Motor neuron (in vitro differentiated cells): ENCODE results near the gene PAM. TPM values are rescaled to one million over a fixed set of nuclear protein-coding genes. Genes with fewer than 3 reads are reported as not detected.
"Not testable (repeated sequence)": the region's sequence is repeated elsewhere in the genome, so short reads cannot be mapped to it uniquely, and the experiment has no call there.

Source experiments
- ATAC-seq, 8 experiments: fragments of 200-7000 bp; cut with Tn5 transposase; replicated peaks in 6 of 8; 2 replicates each; pipeline ENCODE4 v1.8.0; 2021; ENCODE audit warnings: mild to moderate bottlenecking in 8 of 8, moderate library complexity in 8 of 8
- H3K27ac ChIP-seq, 2 donors: fragments of 250-450 bp; sonication (Bioruptor Pico); 2 replicates each; pipeline ENCODE4 v1.9.0; 2021; ENCODE audit warnings: antibody characterized with exemption in 2 of 2, mild to moderate bottlenecking in 2 of 2, moderate library complexity in 1 of 2
- H3K4me1 ChIP-seq, 2 donors: fragments of 250-450 bp; sonication (Bioruptor Pico); replicated peaks in 1 of 2; 2 replicates each; pipeline ENCODE4 v1.6.1; 2021; ENCODE audit warnings: antibody characterized with exemption in 2 of 2, mild to moderate bottlenecking in 2 of 2, moderate library complexity in 1 of 2
- H3K4me3 ChIP-seq, 5 donors: fragments of 250-450 bp; sonication (Bioruptor Pico); 2 replicates each; pipeline ENCODE4 v1.9.0; 2021; ENCODE audit warnings: antibody characterized with exemption in 5 of 5, mild to moderate bottlenecking in 5 of 5, moderate library complexity in 4 of 5
- WGBS, 10 experiments: fragments of 450-650 bp; shearing (Covaris generic); methylation state at CpG; one replicate each; pipeline ENCODE4 v1.0.0; 2022; 5-methylcytosine and 5-hydroxymethylcytosine counted together
- in situ Hi-C, 9 experiments: fragments of 400-800 bp; cut with MboI; loops; one replicate each; pipeline ENCODE4 v1.15.0; 2021; ENCODE audit warnings: low sequenced_read_pairs in 9 of 9, low pct_unique_long_range_greater_than_20kb in 2 of 9; ENCODE audit not compliant: unreplicated experiment in 9 of 9
- total RNA-seq, 8 experiments: library from RNA; unstranded; fragments of 300-600 nt; gene quantifications; 2 replicates each; pipeline versions ENCODE4 v1.2.3 to v1.2.4, GENCODE V29; 2022

The PAM gene
- total RNA-seq, 8 experiments from 2014 or later: 49.0 to 439 (median 74.4) TPM

- Histone ChIP-seq H3K4me3 (no peak overlapping the region), H3K27ac (no peak overlapping the region)
Measured at GRCh38 chr5:102971676-102972293, 216.7 kb downstream of the PAM start.

DNA sequence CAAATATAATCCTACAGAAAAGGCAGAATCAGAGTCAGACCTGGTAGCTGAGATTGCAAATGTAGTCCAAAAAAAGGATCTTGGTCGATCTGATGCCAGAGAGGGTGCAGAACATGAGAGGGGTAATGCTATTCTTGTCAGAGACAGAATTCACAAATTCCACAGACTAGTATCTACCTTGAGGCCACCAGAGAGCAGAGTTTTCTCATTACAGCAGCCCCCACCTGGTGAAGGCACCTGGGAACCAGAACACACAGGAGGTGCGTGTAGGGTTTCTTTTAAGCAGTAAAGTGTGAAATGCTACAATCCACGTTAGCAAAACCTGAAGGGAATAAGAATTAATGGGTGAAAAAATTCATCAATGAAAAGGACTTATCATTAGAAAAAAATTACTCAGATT lies 219.1 kb downstream of the PAM start:
- Histone ChIP-seq H3K4me1 (peaks cover 0 to 4% of the 10 kb centered on the region in 2 donors), H3K27ac (no peak overlapping the region), H3K4me3 (no peak overlapping the region)
- in situ Hi-C loops: no loop called here
- WGBS, 10 experiments: 79 to 100% (median 92%) methylated on average over 2 to 3 of the region's 3 CpGs; no CpG with 5 or more reads in 2 of the 10 experiments
- no peak for ATAC-seq

More at GRCh38 chr5:102971676-102972293, 216.7 kb downstream of the PAM start:
- WGBS, 10 experiments: 27 to 83% (median 67%) methylated on average over 1 of the region's 1 CpG; no CpG with 5 or more reads in 5 of the 10 experiments
- in situ Hi-C loops: no loop called here
- peak in 5 of 8 experiments; percentile 52 to 83 (median 61) for ATAC-seq
- H3K4me1 ChIP-seq: peaks cover 0 to 4% of the 10 kb centered on the region in 2 donors

DNA sequence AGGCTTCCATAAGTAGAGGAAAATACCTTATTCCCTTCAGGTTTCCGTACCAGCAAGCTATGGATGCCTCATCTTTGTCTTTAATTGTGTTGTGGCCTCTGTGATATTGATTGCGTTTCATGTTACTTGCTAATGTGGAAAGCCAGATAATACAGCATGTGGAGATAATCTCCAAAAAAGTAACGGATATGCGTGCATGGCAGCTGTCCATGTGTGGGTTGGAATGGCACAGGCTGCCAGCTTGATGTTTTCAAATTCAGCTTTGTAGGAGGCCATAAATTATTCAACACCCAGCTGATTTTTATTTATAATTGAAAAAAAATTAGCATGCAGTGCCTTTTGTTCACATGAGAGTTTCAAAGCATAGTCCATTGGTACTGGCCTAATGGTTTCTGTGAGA lies 219.9 kb downstream of the PAM start:
- Histone ChIP-seq H3K4me3 (no peak overlapping the region), H3K27ac (no peak overlapping the region), H3K4me1 (peaks cover 0 to 4% of the 10 kb centered on the region in 2 donors)
- 0 to 100% (median 80%) methylated on average over 1 to 4 of the region's 4 CpGs; no CpG with 5 or more reads in 1 of the 10 experiments for WGBS, 10 experiments
- in situ Hi-C loops: no loop called here
- ATAC-seq: peak in 1 of 8 experiments; percentile 53

DNA sequence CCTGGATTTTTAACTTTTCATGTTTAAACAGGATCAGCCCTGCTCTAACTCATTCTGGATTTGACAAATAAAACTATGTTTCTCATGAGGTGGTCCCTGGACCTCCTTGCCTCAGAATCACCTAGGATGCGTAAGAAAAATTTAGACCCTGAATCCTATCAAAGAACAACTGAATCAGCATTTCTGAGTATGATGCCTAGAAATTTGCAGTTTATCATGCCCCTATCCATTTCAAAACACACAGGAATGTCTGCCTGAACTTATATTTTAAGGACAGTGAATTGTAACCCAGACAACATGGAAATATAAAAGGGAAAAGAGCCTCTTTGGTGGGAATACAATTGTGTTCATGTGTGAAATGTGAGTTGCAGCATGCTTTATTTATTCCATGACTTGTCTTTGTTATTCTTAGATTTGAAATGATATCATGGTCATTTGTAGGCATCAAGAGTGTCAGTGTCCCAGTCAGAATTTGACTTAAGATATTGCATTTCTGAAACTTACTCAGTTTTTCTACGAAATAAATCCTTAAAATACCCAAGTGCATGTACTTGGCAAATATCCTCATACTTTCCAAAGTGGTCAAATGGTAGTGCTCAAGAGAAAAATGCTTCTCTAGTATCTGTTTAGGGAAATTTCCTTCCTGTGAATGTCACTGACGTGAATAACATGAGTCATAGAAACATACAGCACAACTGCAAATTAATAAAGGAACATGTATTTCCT lies 220.5 kb downstream of the PAM start:
- no peak overlapping the region for H3K4me3 ChIP-seq
- H3K4me1 ChIP-seq: peaks cover 0 to 4% of the 10 kb centered on the region in 2 donors
- ATAC-seq: peak in 1 of 8 experiments; percentile 12
- 38 to 100% (median 94%) methylated on average over 1 to 3 of the region's 3 CpGs for WGBS, 10 experiments
- in situ Hi-C loops: no loop called here
- no peak overlapping the region for H3K27ac ChIP-seq

DNA sequence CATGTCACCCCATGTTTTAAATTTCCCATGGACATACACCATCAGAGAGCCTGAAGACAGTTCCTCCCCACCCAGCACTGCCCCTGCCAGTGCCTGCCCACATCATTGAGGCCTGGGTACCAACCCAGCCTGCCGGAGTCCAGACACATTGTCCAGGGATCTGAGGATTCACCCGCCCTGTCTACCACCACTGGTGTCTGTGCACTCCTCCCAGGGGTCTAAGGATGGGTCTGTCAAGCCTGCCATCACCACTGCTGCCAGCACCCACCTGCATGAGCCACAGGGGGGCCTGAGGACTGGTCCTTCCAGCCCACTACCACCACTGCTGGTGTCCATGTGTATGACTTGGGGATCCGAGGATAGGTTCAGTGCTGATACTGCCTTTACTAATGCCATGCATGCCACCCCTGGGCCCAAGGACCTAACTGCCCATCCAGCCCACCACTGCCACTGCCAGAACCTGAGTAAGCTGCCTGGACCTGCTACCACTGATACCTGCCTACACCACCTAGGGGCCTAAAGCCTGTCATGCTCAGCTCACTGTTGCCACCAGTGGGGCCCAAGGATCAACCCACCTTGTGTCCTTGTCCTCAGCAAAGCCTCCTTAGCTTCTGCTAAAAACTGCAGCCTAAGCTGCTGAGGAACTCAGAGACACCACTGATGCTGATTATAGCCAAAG lies 227.0 kb downstream of the PAM start:
- Histone ChIP-seq H3K4me3 (no peak overlapping the region), H3K27ac (no peak overlapping the region), H3K4me1 (no peaks in the 10 kb centered on the region)
- 100% methylated on average over 1 of the region's 3 CpGs; no CpG with 5 or more reads in 7 of the 10 experiments for WGBS, 10 experiments
- in situ Hi-C loops: no loop called here
- ATAC-seq: no peak

DNA sequence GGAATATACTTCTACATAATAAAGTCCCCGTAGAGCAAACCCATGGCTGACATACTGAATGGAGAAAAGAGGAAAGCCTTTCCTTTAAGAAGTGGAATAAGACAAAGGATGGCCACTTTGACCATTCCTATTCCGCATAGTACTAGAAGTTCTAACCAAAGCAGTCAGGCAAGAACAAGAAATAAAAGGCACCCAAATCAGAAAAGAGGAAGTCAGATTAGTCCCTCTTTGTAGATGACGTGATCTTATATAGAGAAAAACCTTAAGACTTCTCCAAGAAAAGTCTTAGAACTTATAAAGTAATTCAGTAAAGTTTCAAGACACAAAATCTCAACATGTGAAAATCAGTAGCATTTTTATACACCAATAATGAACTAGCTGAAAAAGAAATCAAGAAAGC lies 231.0 kb downstream of the PAM start:
- no peak for ATAC-seq
- Histone ChIP-seq H3K4me1 (no peaks in the 10 kb centered on the region), H3K27ac (no peak overlapping the region), H3K4me3 (no peak overlapping the region)
- WGBS, 10 experiments: 80 to 100% (median 93%) methylated on average over 1 to 3 of the region's 3 CpGs
- in situ Hi-C loops: no loop called here

- H3K27ac ChIP-seq: no peak overlapping the region
- no peak for ATAC-seq
Measured at GRCh38 chr5:102988459-102988858, 233.4 kb downstream of the PAM start.

GRCh38 chr5:102991802-102992201 lies 236.7 kb downstream of the PAM start:
- Histone ChIP-seq H3K4me1 (peaks cover 4 to 7% of the 10 kb centered on the region in 2 donors), H3K27ac (no peak overlapping the region), H3K4me3 (no peak overlapping the region)
- in situ Hi-C loops: no loop called here
- ATAC-seq: peak in 1 of 8 experiments; percentile 27

More at GRCh38 chr5:102988459-102988858, 233.4 kb downstream of the PAM start:
- Histone ChIP-seq H3K4me1 (no peaks in the 10 kb centered on the region), H3K4me3 (no peak overlapping the region)
- in situ Hi-C loops: no loop called here
- 79 to 100% (median 95%) methylated on average over 2 to 3 of the region's 3 CpGs for WGBS, 10 experiments

GRCh38 chr5:102996011-102996575 lies 241.0 kb downstream of the PAM start:
- in situ Hi-C loops: no loop called here
- WGBS, 10 experiments: 0 to 100% (median 60%) methylated on average over 1 of the region's 1 CpG; no CpG with 5 or more reads in 3 of the 10 experiments
- Histone ChIP-seq H3K27ac (no peak overlapping the region), H3K4me3 (no peak overlapping the region), H3K4me1 (peaks cover 4 to 7% of the 10 kb centered on the region in 2 donors)
- ATAC-seq: peak in 5 of 8 experiments; percentile 16 to 91 (median 38)

- no peak overlapping the region for H3K27ac ChIP-seq
- in situ Hi-C loops: no loop called here
- peaks cover 4 to 7% of the 10 kb centered on the region in 2 donors for H3K4me1 ChIP-seq
- ATAC-seq: peak in 1 of 8 experiments; percentile 22
- H3K4me3 ChIP-seq: no peak overlapping the region
- 0 to 100% (median 74%) methylated on average over 1 to 2 of the region's 2 CpGs; no CpG with 5 or more reads in 3 of the 10 experiments for WGBS, 10 experiments
Measured at GRCh38 chr5:102998224-102998623, 243.1 kb downstream of the PAM start.

DNA sequence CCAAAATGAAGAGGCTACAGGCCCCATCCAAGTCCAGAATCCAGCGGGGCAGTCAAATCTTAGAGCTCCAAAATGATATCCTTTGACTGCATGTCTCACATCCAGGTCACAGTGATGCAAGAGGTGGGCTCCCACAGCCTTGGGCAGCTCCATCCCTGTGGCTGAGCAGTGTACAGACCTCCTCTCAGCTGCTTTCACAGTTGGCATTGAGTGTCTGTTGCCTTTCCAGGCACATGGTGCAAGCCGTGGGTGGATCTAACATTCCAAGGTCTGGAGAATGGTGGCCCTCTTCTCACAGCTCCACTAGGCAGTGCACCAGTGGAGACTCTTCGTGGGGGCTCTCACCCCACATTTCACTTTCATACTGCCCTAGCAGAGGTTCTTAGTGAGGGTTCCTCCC lies 244.1 kb downstream of the PAM start:
- no peak overlapping the region for H3K4me3 ChIP-seq
- WGBS, 10 experiments: 92 to 100% (median 100%) methylated on average over 1 to 2 of the region's 3 CpGs; no CpG with 5 or more reads in 7 of the 10 experiments
- ATAC-seq: no peak
- H3K27ac ChIP-seq: no peak overlapping the region
- peaks cover 4 to 13% of the 10 kb centered on the region in 2 donors for H3K4me1 ChIP-seq
- in situ Hi-C loops: no loop called here

- H3K27ac ChIP-seq, ATAC-seq, in situ Hi-C loops, H3K4me3 ChIP-seq: not testable (repeated sequence)
- H3K4me1 ChIP-seq: peaks cover 4 to 16% of the 10 kb centered on the region in 2 donors
- 56 to 100% (median 100%) methylated on average over 1 of the region's 1 CpG; no CpG with 5 or more reads in 3 of the 10 experiments for WGBS, 10 experiments
Measured at GRCh38 chr5:102999621-103000020, 244.5 kb downstream of the PAM start.

DNA sequence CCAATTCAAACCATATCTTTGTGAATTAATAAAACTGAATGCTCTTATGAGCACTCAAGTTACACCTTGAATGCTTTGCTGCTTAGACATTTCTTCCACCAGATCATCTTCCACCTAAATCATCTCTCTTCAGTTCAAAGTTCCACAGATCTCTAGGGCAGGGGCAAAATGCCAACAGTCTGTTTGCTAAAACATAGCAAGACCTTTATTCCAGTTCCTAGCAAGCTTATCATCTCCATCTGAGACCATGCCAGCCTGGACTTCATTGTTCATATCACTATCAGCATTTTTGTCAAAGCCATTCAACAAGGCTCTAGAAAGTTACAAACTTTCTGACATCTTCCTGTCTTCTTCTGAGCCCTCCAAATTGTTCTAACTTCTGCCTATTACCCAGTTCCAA lies 245.0 kb downstream of the PAM start:
- H3K4me1 ChIP-seq: peaks cover 4 to 17% of the 10 kb centered on the region in 2 donors
- no peak overlapping the region for H3K27ac ChIP-seq
- ATAC-seq: no peak
- in situ Hi-C loops: no loop called here
- no peak overlapping the region for H3K4me3 ChIP-seq
